ENCODE results near the gene ATG101.
"Not testable (repeated sequence)": the region's sequence is repeated elsewhere in the genome, so short reads cannot be mapped to it uniquely, and the experiment has no call there.

The ATG101 gene

DNA sequence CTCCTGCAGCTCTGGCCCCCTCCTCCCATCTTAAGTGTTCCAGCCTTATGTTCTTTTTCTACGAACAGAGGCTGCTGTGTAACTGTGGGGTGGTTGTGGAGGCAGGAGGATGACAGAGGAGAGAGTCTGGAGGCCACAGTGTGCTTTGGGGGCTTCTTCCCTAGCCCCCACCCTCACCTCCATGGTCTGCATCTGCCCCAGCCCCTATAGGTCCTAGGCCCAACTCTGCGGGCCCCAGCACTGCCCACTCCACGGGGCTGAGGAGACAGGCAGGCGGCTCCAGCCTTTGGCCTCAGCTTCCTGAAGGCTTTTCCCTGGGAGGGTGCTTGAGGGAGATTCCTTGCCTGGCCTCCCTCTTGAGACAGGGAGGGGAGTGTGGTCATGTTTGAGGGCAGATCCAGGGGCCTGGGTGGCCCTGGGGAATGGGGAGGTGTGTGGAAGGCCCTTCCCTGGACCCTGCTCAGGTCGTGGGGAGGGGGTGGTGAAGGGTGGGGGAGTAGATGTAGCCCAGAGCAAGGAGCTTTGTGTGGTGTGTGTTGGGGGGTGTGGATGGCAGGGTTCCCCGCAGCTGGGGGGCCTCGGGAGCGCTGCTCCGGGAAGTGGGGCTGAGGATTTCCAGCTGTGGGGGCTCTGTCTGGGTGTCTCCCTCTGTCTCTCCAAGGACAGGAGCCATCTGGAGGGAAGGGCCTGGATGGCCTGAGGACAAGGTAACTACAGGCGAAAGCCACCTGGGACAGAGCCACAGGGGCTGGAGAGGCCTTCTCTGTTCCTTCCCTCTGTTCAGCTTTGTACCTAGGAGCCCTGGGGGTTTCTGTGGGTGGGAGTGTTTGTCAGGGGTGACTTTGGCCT, 10.8 kb downstream of the ATG101 start:
- no peak for DNase-seq

DNA sequence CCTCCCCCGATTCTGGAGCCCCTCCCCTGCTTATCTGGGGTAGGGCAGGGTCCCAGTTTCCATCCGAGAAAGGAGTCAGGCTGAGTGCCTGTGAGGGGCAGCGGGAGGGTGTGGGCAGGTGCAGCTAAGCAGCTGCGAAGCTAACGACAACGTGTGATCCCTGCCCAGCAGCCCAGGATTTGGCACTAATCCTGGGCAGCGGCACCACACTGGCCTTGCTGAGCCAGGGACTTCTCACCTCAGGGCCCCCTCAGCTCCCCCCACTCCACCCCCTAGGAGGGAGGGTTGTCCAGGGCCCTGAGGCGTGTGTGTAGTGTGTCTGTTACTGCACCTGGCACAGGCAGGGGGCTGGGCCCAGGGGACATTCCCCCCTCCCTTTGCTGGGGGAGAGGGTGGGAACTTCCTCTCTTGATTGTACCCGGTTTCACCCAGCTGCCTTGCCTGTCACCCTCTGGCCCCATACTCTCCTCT, 11.5 kb downstream of the ATG101 start:
- peak; percentile 12 to 80 for DNase-seq

DNA sequence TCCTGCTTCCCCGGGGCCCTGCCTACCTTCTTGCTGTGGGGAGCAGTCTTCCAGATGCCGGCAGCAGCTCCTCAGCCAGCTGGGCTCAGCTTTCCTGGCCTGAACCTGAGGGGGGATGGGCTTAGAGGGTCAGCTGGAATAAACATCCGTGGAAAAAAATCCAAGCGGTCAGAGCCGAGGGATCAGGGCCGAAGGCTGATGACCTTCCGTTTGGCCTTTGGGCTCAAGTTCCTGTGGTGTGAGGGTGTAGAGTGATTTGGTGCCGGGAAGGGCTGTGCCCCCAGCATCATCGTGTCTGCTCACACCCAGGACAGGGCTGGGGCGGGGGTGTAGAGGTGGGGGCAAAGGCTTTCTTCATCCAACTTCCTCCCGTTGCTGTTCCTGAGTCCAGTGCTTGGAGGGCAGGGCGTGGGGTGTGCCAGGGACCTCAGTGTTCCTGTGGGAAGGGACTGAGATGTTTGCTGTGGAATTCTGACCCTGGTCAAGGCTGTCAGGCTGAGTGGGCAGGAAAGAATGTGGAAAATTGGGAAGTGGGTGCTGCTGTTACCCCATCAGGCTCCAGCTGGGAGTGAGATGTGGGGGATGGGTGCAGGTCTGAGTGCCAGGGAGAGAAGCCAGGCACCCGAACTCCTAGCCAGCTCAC, 12.4 kb downstream of the ATG101 start:
- DNase-seq = no peak

DNA sequence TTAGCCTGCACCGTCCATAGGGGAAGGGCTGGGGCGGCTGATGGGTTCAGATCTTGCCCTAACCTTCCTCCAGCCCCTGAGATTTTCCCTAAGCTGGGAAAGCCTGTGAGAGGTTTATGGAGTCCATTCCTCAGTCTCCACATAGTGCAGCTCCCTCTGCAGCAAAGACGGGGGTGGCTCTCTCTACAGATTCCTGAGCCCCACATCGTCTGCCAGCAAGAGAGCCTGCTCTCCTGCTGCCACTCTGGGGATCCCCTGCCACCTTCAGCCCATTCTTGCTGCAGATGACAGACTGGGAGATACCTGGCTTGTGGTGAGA, 12.8 kb downstream of the ATG101 start:
- DNase-seq = no peak

DNA sequence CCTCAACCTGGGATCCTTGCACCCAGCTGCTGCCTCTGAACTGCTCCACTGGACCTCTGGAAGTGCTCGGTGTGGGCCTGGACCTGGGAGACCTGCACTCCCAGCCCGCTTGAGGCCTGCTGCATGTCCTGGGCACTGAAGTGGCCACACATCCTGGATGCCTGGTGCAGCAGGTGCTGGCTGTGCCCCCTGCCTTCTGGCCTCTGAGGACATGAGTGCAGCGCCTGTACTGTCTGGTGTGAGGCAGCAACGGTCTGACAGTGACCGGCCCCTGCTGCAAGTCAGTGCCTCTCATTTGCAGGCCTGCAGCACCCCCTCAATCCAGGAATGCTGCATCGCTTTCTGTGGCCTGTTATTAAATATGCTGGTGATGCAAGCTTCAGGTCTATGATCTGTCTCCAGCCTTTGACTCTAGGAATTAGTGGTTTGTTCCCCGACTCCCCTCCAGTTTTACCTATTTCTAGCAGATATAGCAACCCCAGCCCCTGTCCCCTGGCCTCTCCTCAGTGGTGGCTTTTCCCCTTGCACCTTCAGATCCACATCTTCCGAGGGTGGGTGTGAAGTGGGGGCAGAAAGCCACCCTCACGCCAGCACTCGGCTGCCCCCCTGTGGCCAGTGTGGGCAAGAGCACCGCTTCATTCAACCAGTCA, 13.3 kb downstream of the ATG101 start:
- peak in 1 of 2 experiments; percentile 70 for DNase-seq

DNA sequence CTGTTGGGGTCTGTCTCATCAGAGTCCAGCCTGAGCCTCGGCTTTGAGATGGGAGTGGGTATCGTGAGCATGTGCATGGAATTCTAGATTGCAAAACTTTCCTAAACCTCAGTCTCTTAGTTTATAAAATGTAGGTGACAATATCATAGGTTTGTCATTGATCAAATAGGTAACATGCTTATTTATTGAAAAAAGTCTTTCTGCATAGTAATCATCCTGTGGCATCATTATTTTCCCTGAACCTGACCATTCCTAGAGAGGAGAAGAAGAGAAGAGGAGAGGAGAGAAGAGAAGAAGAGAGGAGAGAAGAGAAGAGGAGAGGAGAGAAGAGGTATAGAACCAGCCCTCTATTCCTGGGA, 13.8 kb downstream of the ATG101 start:
- no peak for DNase-seq

DNA sequence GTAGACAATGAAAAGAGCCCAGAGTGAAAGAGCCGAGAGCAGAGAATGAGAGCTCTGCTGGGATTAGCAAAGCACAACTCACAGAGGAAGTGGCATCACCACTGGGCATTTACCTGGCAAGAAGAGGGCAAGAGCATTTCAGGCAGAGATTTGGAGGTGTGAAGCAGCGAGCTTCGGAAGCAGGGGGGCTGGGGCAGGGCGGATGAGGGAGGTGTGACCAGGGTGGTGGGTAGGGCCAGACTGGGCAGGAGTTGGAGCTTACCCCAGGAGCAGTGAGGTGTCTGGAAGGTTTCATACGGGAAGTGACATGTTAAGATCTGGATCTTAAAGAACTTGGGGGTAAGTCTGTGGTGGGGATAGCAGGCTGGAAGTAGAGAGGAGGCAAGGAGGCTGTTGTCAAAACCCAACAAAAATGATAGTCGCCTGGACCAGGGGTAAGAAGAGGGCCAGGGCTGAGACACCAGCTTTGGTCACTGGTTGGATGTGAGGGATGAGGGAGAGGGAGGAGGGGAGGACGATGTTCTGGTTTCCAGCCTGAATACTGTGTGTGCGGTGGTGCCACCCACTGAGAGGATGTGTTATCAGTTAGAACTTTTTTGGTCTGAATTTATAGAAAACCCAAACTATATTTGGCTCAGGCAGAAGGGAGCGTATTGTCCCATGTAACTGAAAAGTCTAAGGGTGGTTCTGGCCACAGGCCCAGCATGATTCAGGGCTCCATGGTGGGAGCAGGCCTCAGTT, 14.9 kb downstream of the ATG101 start:
- DNase-seq = no peak

DNA sequence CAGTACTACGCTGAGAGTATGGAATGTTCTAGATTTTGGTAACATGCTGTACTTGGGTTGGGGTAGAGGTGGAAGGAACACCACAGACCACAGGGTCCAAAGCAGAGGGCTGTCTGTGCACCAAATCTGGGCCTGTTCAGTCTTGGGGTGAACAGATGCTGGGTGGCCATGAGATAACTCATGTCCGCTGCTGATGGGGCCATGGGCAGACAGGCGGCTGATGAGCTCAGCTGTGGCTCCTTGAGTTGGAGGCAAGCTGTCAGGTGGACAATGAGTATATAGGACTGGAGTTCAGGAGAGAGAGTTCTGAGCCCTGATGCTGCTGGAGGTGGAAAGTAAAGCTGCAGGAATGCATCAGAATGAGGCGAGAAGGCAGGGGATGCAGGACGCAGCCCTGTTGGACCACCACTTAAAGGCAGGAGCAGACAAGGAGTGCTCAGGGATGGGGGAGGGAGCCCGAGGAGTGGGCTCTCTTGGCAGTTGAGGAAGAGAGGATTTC, 16.0 kb downstream of the ATG101 start:
- DNase-seq = no peak

DNA sequence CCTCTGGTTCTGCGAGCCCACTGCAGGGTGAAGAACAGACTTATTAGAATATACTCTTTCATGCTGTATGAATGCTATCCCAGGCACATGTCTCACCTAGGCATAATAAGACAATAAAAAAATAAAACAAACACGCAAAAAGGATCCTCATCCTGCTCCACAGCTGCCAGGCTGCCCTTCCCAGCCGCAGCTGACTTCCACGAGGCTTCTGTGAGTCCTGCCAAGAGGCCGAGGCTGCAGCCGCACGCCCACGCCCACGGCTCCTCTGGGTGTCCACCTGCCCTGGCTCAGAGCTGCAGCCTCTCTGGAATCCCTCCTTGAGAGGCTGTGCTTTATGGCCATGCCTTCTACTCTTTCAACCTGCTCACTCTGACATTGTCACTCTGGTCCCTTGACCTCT, 16.6 kb downstream of the ATG101 start:
- DNase-seq = no peak

DNA sequence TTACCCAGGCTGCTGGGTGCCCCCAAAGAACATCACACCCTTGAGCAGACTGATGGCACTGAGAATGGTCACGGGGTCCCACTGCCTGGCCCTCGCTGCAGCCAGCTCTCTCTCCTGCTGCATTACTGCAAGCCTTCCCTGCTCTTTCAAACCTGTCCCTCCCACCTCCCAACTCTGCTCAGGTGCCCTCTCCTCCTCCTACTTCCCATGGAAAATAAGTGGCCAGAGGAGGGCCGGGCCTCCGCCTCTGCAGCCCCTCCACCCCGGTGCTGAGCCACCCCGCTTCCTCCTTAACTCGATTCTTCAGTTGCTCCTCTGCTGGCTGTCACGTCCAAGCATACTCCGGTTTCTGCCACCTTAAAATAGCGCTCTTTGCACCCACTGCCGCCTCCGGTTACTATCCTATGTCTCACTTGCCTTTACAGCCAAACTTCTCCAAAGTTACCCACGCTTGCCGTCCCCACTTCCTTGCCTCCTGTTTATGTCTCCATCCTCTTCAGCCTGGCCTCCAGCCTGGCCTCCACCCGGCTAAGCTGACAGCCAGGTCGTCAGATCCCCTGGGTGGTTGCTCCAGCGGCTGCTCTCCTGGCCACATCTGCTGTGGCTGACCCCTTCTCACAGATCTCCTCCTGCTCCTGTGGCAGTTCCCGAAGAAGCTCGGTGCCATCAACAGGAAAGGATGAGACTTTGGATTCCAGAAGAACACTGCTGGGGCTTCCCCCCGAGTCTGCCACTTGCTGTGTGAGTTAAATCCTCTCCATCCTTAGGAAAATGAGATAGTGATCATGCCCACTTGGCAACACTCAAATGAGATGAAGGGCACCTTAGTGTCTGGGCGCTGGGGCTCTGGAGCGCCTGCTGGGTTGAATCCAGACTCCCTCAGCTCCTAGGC, 17.4 kb downstream of the ATG101 start:
- DNase-seq = no peak

DNA sequence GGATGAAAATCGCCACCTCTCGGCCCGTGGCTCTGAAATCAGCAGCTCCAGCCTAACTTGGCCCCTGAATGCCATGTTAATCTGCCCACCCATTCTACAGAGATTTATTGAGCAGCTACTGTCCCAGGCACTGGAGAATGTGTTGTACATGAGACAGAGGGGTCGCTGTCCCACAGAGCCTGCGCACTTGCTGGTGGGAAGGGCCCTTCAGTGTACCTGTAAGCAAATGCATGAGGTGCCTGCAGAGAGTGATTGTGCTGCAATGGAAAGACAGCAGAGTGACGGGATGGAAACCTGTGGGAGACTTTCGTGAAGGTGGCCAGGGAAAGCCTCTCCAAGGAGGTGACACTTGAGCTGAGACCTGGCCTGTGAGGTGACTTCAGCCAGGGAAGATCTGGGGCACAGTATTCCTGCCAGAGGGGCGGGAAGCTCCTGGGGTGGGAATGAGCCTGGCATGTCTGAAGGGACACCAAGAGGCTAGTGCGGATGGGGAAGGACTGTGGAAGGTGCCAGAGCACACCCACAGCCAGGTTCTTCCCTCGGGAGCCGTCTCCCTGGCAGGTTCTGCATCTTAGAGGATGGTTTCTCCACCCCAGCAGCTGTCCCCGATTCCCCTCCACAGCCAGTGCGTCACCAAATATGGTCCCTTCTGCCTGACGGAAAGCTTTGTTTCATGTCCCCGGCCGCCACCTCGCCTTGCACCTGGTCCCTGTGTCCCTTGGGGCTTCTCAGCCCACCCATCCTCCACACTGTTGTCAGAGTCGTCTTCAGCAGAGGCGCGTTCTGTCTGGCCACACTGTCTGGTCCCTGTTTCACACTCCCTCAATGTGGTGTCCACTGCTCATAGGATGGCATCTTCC, 18.4 kb downstream of the ATG101 start:
- DNase-seq = no peak

DNA sequence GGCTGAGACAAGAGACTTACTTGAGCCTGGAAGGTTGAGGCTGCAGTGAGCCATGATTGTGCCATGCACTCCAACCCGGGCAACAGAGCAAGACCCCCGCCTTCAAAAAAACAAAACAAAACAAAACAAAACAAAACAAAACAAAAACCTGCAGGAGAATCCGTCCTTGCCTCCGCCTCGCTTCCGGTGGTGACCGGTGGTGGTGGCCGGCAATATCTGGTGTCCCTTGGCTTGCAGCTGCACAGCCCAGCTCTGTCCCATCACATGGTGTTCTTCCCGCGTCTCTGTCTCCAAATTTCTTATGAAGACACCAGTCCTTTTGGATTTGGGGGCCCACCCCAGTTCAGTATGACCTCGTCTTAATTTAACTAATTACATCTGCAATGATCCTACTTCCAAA, 19.7 kb downstream of the ATG101 start:
- DNase-seq = no peak

DNA sequence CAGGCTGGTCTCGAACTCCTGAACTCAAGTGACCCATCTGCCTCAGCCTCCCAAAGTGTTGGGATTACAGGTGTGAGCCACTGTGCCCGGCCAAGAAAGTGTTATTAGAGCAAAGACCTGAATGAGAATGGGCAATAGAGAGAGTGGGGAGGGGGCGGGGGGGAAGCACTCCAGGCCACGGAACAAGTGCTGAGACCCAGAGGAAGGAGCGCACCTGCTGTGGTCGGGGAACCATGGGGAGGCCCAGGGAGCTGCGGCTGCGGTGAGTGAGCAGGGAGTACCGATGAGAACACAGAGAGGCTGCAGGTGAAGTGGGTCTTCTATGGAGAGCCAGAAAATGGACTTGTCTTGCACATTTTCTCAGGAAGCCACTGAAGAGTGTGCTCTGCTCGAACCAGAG, 20.5 kb downstream of the ATG101 start:
- DNase-seq = no peak

DNA sequence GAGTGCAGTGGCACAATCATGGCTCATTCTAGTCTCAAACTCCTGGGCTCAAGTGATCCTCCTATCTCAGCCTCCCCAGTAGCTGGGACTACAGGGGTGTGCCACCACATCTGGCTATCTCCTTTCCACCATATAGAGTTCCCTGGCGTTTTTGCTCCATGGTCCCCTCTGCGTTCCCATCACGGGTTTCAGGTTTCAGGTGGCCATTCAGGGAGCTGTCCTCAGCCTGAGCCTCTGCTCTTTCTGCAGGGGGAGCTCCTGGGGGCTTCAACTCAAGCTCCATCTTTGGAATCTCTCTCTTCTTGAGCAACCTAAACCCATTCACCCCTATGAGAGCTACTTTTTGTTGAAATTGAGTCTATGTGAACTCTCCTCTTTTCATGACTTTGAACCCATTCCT, 21.3 kb downstream of the ATG101 start:
- DNase-seq = no peak

DNA sequence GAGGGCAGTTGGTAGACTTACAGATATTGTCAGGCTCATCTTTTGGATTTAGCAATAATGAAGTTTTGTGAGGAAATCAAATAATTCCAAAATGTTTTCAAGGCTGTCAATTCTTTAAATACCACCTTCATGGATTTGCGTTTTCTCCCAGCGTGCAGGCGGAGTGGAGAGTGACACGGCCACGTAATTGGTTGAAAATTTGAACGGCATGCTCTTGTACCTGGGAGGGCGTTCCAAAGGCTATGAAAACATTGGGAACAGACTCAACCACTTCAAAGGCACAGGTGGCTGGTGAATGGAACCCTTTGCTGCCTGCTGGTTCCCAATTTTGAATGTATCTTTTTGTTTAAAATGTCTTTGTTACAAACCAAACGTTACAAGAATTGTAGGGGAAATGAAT, 22.1 kb downstream of the ATG101 start:
- DNase-seq = no peak

DNA sequence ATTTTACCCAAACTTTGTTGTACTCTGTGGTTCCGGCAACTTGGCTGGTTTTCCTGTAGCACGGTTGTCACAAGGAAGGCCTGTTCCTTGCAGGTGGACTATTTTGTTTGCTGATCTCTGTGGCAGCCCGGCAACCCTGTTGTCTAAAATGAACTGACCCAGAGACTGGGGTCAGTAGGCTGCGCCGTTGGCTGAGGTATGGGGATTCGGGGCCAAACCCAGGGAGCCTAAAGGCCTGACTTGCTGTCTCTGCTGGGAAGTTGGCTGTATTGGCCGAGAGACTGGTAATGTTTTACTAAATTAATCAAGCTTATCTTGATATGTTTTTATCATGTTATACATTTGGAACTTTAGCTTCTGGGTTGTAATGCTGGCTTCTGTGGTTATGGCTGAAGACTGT, 23.6 kb downstream of the ATG101 start:
- DNase-seq = no peak

DNA sequence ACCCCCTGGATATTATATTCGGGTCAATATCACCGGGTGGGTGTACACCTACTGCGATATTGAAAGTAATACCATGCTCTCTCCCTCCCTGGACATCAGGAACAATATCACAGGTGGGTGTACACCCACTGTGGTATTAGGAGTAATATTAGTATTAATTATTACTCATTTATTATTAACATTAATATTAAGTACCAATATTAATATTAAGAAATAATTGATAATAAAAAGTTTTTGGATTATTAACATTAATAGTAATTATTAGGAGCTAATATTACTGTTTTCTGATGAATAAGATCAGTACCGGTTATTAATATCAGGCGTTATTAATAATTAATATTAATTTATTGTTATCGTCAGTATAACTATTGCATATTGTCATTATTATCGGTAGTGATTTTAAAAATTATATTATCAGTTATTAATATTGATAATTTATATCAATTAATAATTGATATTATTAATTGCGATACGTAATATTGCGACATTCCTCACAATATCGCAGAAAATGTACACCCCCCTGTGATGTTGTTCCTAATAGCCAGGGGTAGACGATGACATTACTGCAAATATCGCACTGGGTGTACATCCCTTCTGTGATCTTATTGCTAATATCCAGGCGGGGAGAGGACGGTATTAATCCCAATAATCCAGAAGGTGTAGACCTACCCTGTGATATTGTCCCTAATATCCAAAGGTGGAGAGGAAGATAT, 26.7 kb downstream of the ATG101 start:
- DNase-seq = no peak

DNA sequence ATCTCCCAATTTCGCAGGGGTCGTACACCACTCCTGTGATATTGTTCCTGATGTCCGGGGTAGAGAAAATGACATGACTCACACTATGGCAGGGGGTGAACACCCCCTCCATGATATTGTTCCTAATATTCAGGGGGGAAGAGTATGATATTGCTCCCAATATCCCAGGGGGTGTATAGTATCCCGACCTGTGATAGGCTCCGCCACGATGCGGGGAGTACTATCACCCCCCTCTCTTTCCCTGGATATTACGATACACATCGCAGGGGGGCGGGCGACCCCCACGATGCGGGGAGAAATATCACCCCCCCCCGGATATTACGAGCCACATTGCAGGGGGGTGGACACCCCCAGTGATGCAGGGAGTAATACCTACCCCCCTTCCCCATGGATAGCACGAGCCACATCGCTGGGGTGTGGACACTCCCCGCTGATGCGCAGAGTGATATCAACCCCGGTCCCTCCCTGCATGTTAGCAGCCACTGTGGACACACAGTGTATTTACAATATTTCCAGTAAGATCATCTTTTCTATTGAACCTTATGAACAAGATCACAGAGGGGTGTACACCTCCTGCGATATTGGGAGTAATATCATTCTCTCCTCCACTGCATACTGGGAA, 27.4 kb downstream of the ATG101 start:
- no peak for DNase-seq

DNA sequence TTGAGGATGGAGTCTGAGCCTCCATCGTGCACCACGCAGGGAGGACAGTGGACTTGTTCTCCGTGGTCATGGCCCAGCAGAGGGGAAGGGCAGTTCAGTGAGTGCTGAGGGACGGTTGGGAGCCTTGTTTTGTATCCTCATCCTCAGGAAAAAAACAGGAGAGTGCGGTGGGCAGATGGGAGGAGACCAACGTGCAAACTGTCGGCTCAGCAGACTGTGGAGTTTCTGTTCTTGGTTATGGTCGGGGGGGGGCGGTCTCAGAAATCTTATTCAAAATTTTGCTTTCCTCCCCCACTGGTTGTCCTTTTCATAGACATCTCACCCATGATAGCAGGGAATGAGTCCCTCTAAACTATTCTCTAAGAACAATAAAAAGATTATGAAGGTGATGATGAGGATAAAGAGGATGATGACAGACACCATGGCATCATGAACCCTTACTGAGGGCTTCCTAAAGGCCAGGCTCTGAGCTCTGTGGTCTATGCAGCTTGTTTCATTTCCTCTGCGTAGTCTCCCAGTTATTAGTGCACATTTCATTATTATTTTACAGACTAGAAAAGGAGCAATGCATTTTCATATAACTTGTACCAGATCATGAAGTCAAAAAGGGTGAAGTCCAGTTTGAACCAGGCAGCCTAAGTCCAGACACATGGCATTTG, 34.8 kb downstream of the ATG101 start:
- not testable (repeated sequence) for DNase-seq
